ENCODE results near the gene UQCRC2.

DNA sequence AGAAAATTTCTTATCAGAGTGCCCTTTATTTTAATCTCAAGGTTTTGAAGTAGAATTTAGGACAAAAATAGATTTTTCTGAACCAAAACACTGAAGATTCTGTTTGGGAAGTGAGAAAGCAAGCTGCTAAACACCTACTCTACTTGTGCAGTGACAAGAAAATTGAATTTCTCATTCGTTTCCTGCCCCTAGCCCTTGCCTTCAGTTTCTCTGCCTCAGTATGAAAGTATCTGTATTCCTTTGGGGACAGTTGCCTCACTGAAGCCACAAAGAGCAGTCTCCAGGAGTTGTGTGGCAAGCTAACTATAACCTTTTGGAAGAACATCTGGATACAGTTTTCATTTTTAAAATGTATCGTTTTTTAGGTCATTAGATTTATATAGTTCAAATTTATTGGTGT is 74.5 kb downstream of the UQCRC2 start:
- TF ChIP-seq, protein P1, sequence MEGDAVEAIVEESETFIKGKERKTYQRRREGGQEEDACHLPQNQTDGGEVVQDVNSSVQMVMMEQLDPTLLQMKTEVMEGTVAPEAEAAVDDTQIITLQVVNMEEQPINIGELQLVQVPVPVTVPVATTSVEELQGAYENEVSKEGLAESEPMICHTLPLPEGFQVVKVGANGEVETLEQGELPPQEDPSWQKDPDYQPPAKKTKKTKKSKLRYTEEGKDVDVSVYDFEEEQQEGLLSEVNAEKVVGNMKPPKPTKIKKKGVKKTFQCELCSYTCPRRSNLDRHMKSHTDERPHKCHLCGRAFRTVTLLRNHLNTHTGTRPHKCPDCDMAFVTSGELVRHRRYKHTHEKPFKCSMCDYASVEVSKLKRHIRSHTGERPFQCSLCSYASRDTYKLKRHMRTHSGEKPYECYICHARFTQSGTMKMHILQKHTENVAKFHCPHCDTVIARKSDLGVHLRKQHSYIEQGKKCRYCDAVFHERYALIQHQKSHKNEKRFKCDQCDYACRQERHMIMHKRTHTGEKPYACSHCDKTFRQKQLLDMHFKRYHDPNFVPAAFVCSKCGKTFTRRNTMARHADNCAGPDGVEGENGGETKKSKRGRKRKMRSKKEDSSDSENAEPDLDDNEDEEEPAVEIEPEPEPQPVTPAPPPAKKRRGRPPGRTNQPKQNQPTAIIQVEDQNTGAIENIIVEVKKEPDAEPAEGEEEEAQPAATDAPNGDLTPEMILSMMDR (IDR thresholded peaks at IDR 0.05): no peak
- no peak for TF ChIP-seq POLR2A (IDR thresholded peaks at IDR 0.05)

Data from lower leg skin (tissue), 3 donors.